Brain microvascular endothelial cell (primary cell): ENCODE data around the gene ADAMTS17.

Experiments
- DNase-seq: peaks from one replicate; pipeline ENCODE4 v3.0.0-alpha.2; 2020
- H3K27ac ChIP-seq: fragments of 250-450 bp; sonication (Bioruptor Pico); 2 replicates; pipeline ENCODE4 v1.5.1; 2020; ENCODE audit warnings: mild to moderate bottlenecking, moderate library complexity
- H3K27me3 ChIP-seq: fragments of 250-450 bp; sonication (Bioruptor Pico); replicated peaks from 2 replicates; pipeline ENCODE4 v1.5.1; 2020; ENCODE audit warnings: mild to moderate bottlenecking
- H3K36me3 ChIP-seq: fragments of 250-450 bp; sonication (Bioruptor Pico); replicated peaks from 2 replicates; pipeline ENCODE4 v1.5.1; 2020; ENCODE audit warnings: mild to moderate bottlenecking
- H3K4me3 ChIP-seq: 2 replicates; pipeline ENCODE4 v1.5.1; 2011; ENCODE audit warnings: low read depth, mild to moderate bottlenecking, control low read depth, low read length, moderate library complexity
- in situ Hi-C: cut with HindIII; loops from 2 replicates; pipeline ENCODE4 v1.10.0; 2017; ENCODE audit warnings: low sequenced_read_pairs, low pct_ligation_motif_present
- TF ChIP-seq, protein P1 (sequence below): IDR thresholded peaks from 2 replicates; pipeline ENCODE4 v1.5.1; 2011; ENCODE audit warnings: low read depth, mild to moderate bottlenecking, moderate library complexity, low read length, control low read depth, inconsistent platforms; ENCODE audit errors: missing control alignments

The ADAMTS17 gene

DNA sequence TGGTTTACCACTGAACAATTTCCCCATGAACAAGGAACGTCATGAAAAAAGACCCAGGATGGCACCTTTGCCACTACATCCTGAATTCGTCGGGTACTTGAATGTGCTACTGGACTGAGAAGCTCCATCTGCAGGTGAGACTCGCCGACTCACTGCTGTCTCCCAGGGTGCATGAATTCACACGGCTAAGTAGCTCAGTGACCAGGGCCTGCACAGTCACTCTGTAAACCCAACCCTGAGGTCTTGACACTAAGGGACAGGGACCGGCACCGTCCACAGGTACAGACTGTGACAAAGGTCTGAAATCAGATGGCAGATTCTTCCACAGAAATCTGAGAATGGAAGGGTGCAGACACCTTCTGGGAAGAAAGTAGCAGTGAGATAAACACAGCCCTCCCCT, 187.4 kb downstream of the ADAMTS17 start:
- Histone ChIP-seq H3K27ac (no peak overlapping the region), H3K27me3 (no peaks in the 10 kb centered on the region), H3K36me3 (no peaks in the 10 kb centered on the region), H3K4me3 (no peak overlapping the region)
- in situ Hi-C loops: no loop called here
- no peak for DNase-seq
- TF ChIP-seq, protein P1, sequence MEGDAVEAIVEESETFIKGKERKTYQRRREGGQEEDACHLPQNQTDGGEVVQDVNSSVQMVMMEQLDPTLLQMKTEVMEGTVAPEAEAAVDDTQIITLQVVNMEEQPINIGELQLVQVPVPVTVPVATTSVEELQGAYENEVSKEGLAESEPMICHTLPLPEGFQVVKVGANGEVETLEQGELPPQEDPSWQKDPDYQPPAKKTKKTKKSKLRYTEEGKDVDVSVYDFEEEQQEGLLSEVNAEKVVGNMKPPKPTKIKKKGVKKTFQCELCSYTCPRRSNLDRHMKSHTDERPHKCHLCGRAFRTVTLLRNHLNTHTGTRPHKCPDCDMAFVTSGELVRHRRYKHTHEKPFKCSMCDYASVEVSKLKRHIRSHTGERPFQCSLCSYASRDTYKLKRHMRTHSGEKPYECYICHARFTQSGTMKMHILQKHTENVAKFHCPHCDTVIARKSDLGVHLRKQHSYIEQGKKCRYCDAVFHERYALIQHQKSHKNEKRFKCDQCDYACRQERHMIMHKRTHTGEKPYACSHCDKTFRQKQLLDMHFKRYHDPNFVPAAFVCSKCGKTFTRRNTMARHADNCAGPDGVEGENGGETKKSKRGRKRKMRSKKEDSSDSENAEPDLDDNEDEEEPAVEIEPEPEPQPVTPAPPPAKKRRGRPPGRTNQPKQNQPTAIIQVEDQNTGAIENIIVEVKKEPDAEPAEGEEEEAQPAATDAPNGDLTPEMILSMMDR: no peak

DNA sequence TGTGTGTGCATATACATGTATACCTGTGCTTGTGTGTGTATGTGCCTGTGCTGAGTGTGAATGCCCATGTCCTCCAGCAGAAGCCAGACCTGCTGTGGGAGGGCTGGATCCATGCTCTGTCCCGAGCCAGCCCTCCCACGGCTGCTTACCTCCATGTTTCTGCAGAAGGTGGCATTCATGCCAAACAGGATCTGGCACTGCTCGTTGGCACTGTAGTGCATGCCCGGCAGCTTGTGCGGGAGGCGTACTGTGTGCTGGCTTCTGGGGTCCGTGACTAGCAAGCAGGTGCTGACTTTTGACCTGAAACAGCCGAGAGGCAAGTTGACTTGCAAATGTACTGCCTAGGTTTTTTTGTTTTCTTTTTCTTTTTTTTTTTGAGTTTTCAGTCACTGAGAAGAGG, 189.3 kb downstream of the ADAMTS17 start:
- in situ Hi-C loops: no loop called here
- H3K36me3 ChIP-seq: no peaks in the 10 kb centered on the region
- H3K27me3 ChIP-seq: no peaks in the 10 kb centered on the region
- TF ChIP-seq, protein P1: no peak
- no peak overlapping the region for H3K27ac ChIP-seq
- H3K4me3 ChIP-seq: no peak overlapping the region
- DNase-seq: no peak

DNA sequence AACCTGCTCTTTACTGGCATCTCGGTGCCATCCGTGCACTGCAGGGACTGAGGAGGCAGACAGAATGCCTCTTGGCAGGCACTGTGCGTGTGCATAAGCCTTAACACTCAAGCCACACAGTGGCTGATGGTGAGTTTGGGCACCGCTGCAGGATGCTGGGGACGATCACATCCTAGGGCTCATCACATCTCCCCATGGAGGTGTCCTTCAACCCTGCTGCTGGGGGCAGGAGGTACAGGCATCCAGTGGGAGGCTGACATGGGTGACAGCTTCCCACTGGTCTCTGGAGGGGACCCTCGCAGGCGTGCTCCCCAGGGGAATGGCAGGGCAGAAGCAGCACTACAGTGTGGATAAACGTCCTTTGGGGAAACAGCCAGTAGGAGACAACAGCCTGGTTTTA, 190.9 kb downstream of the ADAMTS17 start:
- DNase-seq: no peak
- TF ChIP-seq, protein P1: no peak
- Histone ChIP-seq H3K36me3 (no peaks in the 10 kb centered on the region), H3K27ac (no peak overlapping the region), H3K4me3 (no peak overlapping the region), H3K27me3 (no peaks in the 10 kb centered on the region)
- in situ Hi-C loops: no loop called here

DNA sequence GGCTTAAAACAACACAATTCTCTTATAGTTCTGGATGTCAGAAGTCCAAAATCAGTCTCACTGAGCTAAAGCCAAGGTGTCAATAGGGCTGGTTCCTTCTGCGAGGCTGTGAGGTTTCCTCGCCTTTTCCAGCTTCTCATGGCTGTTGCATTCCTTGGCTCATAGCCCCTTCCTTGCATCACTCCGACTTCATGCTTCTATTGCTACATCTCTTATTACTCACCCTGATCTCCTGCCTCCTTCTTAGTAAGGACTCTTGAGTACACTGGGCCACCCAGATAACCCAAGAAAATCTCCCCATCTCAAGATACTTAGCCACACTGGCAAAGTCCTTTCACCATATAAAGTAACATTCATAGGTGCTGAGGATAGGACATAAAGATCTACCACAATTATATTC, 193.9 kb downstream of the ADAMTS17 start:
- H3K4me3 ChIP-seq: no peak overlapping the region
- DNase-seq: no peak
- TF ChIP-seq, protein P1: no peak
- H3K27ac ChIP-seq: no peak overlapping the region
- H3K36me3 ChIP-seq: no peaks in the 10 kb centered on the region
- in situ Hi-C loops: no loop called here
- no peaks in the 10 kb centered on the region for H3K27me3 ChIP-seq

DNA sequence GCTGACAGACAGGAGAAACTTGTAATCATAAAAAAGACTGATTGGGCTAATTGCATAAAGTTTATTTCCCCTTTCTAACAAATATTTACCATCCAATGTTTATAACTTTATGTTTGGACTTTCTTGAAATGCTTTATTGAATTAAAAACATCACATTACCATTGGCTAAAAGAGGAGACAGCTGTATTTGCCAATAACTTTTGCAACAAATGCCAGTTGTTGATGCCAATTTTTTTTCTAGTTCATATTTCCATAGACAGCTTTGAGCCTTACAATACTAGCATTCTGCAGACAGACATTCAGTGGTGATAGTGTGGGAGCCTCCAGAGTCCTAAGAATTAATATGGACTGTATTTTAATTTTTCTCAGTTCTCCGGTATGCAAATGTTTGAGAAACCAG, 198.4 kb downstream of the ADAMTS17 start:
- TF ChIP-seq, protein P1: no peak
- no peak for DNase-seq
- in situ Hi-C loops: no loop called here
- H3K27me3 ChIP-seq: no peaks in the 10 kb centered on the region
- no peaks in the 10 kb centered on the region for H3K36me3 ChIP-seq
- no peak overlapping the region for H3K27ac ChIP-seq
- H3K4me3 ChIP-seq: no peak overlapping the region

DNA sequence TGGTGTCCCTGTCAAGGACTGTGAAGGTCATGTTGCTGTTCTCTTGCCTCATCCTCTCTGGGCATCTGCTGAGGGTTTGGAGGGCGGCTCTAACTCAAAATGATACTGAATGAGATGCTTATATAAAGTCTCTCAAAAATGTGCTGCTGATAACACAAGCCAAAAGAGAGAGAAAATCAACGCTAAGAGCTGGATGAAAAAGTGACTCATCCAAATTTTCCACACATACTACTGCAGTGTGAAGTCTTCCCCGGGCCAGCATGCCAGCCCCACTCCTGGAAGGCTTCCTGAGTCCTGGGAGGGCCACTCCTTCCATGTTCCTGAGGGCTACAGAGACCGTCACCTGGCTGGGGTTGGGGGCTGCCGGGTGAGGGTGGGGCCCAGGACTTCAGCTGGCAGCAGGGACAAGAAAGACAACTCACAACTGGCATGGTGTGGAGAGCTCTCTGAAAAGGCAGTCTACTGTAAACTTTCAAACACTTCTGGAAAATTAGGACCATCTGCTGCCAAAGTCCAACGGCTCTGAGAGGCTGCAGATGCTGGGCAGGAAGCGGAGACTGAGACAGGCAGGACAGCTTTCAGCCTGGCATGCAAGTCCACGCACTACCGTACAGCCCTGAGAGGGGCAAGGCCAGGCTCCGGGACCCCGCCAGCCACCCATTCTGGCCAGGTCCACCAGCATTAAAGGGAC, 200.3 kb downstream of the ADAMTS17 start:
- Histone ChIP-seq H3K36me3 (no peaks in the 10 kb centered on the region), H3K27me3 (no peaks in the 10 kb centered on the region), H3K4me3 (no peak overlapping the region), H3K27ac (no peak overlapping the region)
- no peak for DNase-seq
- TF ChIP-seq, protein P1: no peak
- in situ Hi-C loops: no loop called here
